HEK293 (cell line): ENCODE measurements around the gene CELSR1.
A peak's percentile ranks its signal among the peaks of the same experiment; 100 is the strongest.

Experiments used
- CTCF ChIA-PET: fragments of 350-600 bp; formaldehyde crosslinking; extraction: SDS; loops from one replicate; lab custom pipeline; 2021; ENCODE audit warnings: antibody characterized with exemption; lab: Yijun Ruan, JAX
- POLR2A ChIA-PET: fragments of 300-600 bp; formaldehyde crosslinking; extraction: SDS; loops from one replicate; lab custom pipeline; 2020; ENCODE audit warnings: antibody characterized with exemption, inconsistent platforms; lab: Yijun Ruan, JAX
- H3K27ac ChIP-seq: fragments of 200-500 bp; sonication (Bioruptor generic); 2 replicates; pipeline ENCODE4 v1.5.1; 2014; ENCODE audit warnings: low read depth, low read length, control low read depth, inconsistent platforms; ENCODE audit errors: extremely low read depth
- H3K36me3 ChIP-seq, 2 experiments: fragments of 200-500 bp in 1 of 2; sonication (Bioruptor generic) in 1 of 2; 1 replicate in 1 of 2; 2 replicates in 1 of 2; pipeline ENCODE4 v1.5.1; 2014 to 2017; ENCODE audit warnings: inconsistent platforms in 2 of 2, low read length in 2 of 2; ENCODE audit not compliant: control insufficient read depth in 2 of 2, insufficient read depth in 1 of 2
- H3K4me1 ChIP-seq: fragments of 200-500 bp; sonication (Bioruptor generic); 2 replicates; pipeline ENCODE4 v1.5.1; 2014; ENCODE audit warnings: mild to moderate bottlenecking, low read length, inconsistent platforms; ENCODE audit not compliant: control insufficient read depth, insufficient read depth
- H3K4me3 ChIP-seq: 2 replicates; pipeline ENCODE4 v1.5.1; 2011; ENCODE audit warnings: low read depth, mild to moderate bottlenecking, control low read depth, low read length, moderate library complexity
- H3K9me3 ChIP-seq: fragments of 200-500 bp; sonication (Bioruptor generic); 2 replicates; pipeline ENCODE4 v1.5.1; 2014; ENCODE audit warnings: low read depth, low read length, inconsistent platforms; ENCODE audit not compliant: control insufficient read depth, insufficient read depth
- EGR2 ChIP-seq: fragments of 450-650 bp; formaldehyde crosslinking; IDR thresholded peaks from 2 replicates; pipeline ENCODE4 v1.5.1; 2016; ENCODE audit warnings: low read depth, missing biosample characterization, missing genetic modification characterization
- FEZF1 ChIP-seq: fragments of 450-650 bp; formaldehyde crosslinking; IDR thresholded peaks from 2 replicates; pipeline ENCODE4 v1.5.1; 2016; ENCODE audit warnings: missing biosample characterization, missing genetic modification characterization
- PRDM6 ChIP-seq: fragments of 450-650 bp; formaldehyde crosslinking; IDR thresholded peaks from 2 replicates; pipeline ENCODE4 v1.5.1; 2017; ENCODE audit warnings: missing biosample characterization, missing genetic modification characterization
- ZBTB44 ChIP-seq: fragments of 450-650 bp; IDR thresholded peaks from 2 replicates; pipeline ENCODE4 v1.5.1; 2018; ENCODE audit warnings: missing biosample characterization, mild to moderate bottlenecking, missing genetic modification characterization
- ZIC2 ChIP-seq: fragments of 450-650 bp; formaldehyde crosslinking; IDR thresholded peaks from 2 replicates; pipeline ENCODE4 v1.5.1; 2016; ENCODE audit warnings: missing biosample characterization, missing genetic modification characterization
- ZNF114 ChIP-seq: fragments of 450-650 bp; formaldehyde crosslinking; IDR thresholded peaks from 2 replicates; pipeline ENCODE4 v1.5.0; 2017; ENCODE audit warnings: missing biosample characterization, missing genetic modification characterization
- ZNF18 ChIP-seq: fragments of 450-650 bp; formaldehyde crosslinking; IDR thresholded peaks from 2 replicates; pipeline ENCODE4 v1.5.1; 2016; ENCODE audit warnings: missing biosample characterization, missing genetic modification characterization
- ZNF211 ChIP-seq: fragments of 450-650 bp; formaldehyde crosslinking; IDR thresholded peaks from 2 replicates; pipeline ENCODE4 v1.5.1; 2016; ENCODE audit warnings: low read depth, missing biosample characterization, missing genetic modification characterization
- ZNF223 ChIP-seq: fragments of 450-650 bp; formaldehyde crosslinking; IDR thresholded peaks from 2 replicates; pipeline ENCODE4 v1.5.1; 2016; ENCODE audit warnings: missing biosample characterization, missing genetic modification characterization
- ZNF280D ChIP-seq: fragments of 450-650 bp; formaldehyde crosslinking; IDR thresholded peaks from 2 replicates; pipeline ENCODE4 v1.5.1; 2016; ENCODE audit warnings: missing biosample characterization, missing genetic modification characterization
- ZNF354C ChIP-seq: fragments of 450-650 bp; formaldehyde crosslinking; IDR thresholded peaks from 2 replicates; pipeline ENCODE4 v1.5.1; 2016; ENCODE audit warnings: missing biosample characterization, missing genetic modification characterization, low read depth, borderline replicate concordance
- ZNF362 ChIP-seq: fragments of 450-650 bp; formaldehyde crosslinking; IDR thresholded peaks from 2 replicates; pipeline ENCODE4 v1.5.1; 2016; ENCODE audit warnings: missing biosample characterization, missing genetic modification characterization
- ZNF366 ChIP-seq: fragments of 450-650 bp; formaldehyde crosslinking; conservative IDR thresholded peaks from 2 replicates; pipeline ENCODE4 v1.5.1; 2016; ENCODE audit warnings: missing biosample characterization, missing genetic modification characterization
- ZNF449 ChIP-seq: fragments of 450-650 bp; formaldehyde crosslinking; IDR thresholded peaks from 2 replicates; pipeline ENCODE4 v1.5.1; 2017; ENCODE audit warnings: missing biosample characterization, mild to moderate bottlenecking, missing genetic modification characterization, moderate library complexity
- ZNF521 ChIP-seq: fragments of 450-650 bp; formaldehyde crosslinking; IDR thresholded peaks from 2 replicates; pipeline ENCODE4 v1.5.1; 2017; ENCODE audit warnings: missing biosample characterization, mild to moderate bottlenecking, missing genetic modification characterization
- ZNF529 ChIP-seq: fragments of 450-650 bp; formaldehyde crosslinking; IDR thresholded peaks from 2 replicates; pipeline ENCODE4 v1.5.1; 2017; ENCODE audit warnings: missing genetic modification characterization, missing biosample characterization; ENCODE audit not compliant: insufficient replicate concordance
- ZNF548 ChIP-seq: fragments of 450-650 bp; formaldehyde crosslinking; IDR thresholded peaks from 2 replicates; pipeline ENCODE4 v1.5.1; 2016; ENCODE audit warnings: missing biosample characterization, missing genetic modification characterization
- ZNF664 ChIP-seq: fragments of 450-650 bp; formaldehyde crosslinking; IDR thresholded peaks from 2 replicates; pipeline ENCODE4 v1.5.1; 2016; ENCODE audit warnings: missing biosample characterization, missing genetic modification characterization
- ZNF792 ChIP-seq: fragments of 450-650 bp; formaldehyde crosslinking; IDR thresholded peaks from 2 replicates; pipeline ENCODE4 v1.5.1; 2016; ENCODE audit warnings: missing biosample characterization, missing genetic modification characterization

CELSR1 gene

GRCh38 chr22:46336119-46337078, 201.0 kb downstream of the CELSR1 start (continued):
- TF ChIP-seq ZNF18 (no peak), ZNF664 (tag by site-specific recombination) (peak; percentile 58; the same call in 1 of the 2 replicates), ZNF792 (tag by site-specific recombination) (no peak), EGR2 (tag by site-specific recombination) (peak; percentile 39; the same call in 1 of the 2 replicates), FEZF1 (no peak), ZNF362 (no peak), ZNF548 (tag by site-specific recombination) (no peak), ZIC2 (tag by site-specific recombination) (0 out of 2 replicates have a peak, but pooled peaks have one; percentile 23), ZNF114 (no peak), ZNF354C (tag by site-specific recombination) (no peak), ZNF529 (no peak), ZNF211 (tag by site-specific recombination) (no peak), ZNF280D (tag by site-specific recombination) (no peak)

GRCh38 chr22:46335201-46336118, 202.0 kb downstream of the CELSR1 start, which contains the start of gene TRMU:
Gene TRMU (plus strand): TSS chr22:46335714. CDS start chr22:46335765, 51 bp downstream.
- CTCF ChIA-PET, result interaction anchor here (1.3 to 1.6 kb wide), 4 partner anchors 8 to 341 kb away, joined by 3 to 4 read pairs (median 4); no protein-coding TSS in a partner anchor
- Histone ChIP-seq H3K4me3 (peak within 1 kb of the TSS; percentile 96), H3K27ac (peak within 1 kb of the TSS; percentile 92), H3K9me3 (no peaks in the 10 kb centered on the region), H3K4me1 (peaks cover 5% of the 10 kb centered on the region), H3K36me3 (peaks cover 39 to 69% of the 10 kb centered on the region in 2 experiments)
- POLR2A ChIA-PET, result interaction anchor here (0.5 to 2.2 kb wide), 12 partner anchors 10 to 220 kb away, joined by 3 to 17 read pairs (median 3); partner anchors contain the start of genes GTSE1 and TTC38
- TF ChIP-seq PRDM6 (tag by site-specific recombination) (no peak), ZBTB44 (tag by site-specific recombination) (peak; percentile 45; the same call in 1 of the 2 replicates), ZNF449 (tag by site-specific recombination) (peak; percentile 50; the same call in 1 of the 2 replicates), ZNF223 (tag by site-specific recombination) (no peak), ZNF521 (tag by site-specific recombination) (no peak), ZNF366 (tag by site-specific recombination) (no peak)
